T47D (cell line): ENCODE measurements around the gene MLST8.
"Not testable (repeated sequence)": the region's sequence is repeated elsewhere in the genome, so short reads cannot be mapped to it uniquely, and the experiment has no call there.

ENCODE experiments used
- DNase-seq, 2 experiments: peaks; one replicate each; pipeline versions ENCODE4 v3.0.0 to v3.0.0-alpha.2; 2011 to 2012; ENCODE audit warnings: low read depth in 1 of 2, low spot score in 1 of 2
- JUND ChIP-seq: IDR thresholded peaks from 2 replicates; pipeline ENCODE4 v1.6.1; 2012; ENCODE audit warnings: low read depth
- in situ Hi-C: cut with HindIII; loops from 2 replicates; pipeline ENCODE4 v1.10.0; 2016; ENCODE audit warnings: low sequenced_read_pairs, low pct_unique_long_range_greater_than_20kb

Gene MLST8

DNA sequence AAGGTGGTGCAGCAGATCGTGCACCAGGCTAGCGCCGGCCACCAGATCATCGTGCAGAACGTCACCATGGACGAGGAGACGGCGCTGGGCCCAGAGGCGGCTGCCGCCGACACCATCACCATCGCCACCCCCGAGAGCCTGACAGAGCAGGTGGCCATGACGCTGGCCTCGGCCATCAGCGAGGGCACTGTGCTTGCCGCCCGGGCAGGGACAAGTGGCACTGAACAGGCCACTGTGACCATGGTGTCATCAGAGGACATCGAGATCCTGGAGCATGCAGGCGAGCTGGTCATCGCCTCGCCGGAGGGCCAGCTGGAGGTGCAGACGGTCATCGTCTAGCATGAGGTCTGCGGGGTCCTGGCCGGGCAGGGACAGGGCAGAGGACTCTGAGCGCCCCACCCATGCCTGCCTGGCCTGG is 30.0 kb downstream of the MLST8 start:
- no peak for TF ChIP-seq JUND
- no peak for DNase-seq
- in situ Hi-C loops: no loop called here

GRCh38 chr16:2235695-2236336 is 30.6 kb downstream of the MLST8 start:
- no peak for DNase-seq
- in situ Hi-C loops: no loop called here
- no peak for TF ChIP-seq JUND

DNA sequence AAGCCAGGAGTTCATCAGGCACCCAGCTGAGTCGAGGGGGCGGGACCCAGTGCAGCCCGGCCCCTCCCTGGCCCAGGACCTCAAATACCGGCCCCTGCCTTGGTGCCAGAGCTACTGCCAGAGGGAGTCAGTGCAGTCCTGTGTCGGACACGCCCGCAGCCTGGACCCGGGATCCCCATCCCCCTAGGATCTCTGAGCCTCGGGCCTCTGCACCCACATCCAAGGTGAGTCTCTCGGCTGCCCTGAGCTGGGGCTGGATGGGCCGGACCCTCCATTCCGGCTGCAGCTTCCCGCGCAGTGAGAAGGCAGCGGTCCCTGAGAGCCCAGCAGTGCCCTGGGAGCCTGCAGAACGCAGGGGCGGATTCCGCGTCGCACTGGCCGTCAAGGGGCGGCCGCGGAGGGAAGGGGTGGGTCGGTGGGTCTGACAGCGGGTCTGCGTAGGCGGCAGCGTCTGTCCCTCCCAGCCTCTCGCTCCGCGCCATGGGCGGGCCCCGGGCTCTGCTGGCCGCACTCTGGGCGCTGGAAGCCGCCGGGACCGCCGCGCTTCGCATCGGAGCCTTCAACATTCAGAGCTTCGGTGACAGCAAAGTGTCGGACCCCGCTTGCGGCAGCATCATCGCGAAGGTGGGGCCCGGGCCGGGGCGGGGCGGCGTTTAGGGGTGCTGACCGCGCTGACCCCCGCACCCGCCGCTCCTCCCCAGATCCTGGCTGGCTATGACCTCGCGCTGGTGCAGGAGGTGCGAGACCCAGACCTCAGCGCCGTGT is 31.3 kb downstream of the MLST8 start, which contains the start of gene DNASE1L2:
TSS of gene DNASE1L2 (plus strand) at position 108 of the 765 bp plus-strand sequence. CDS start at position 481, 373 bp downstream.
- DNase-seq: no peak
- in situ Hi-C loops: no loop called here
- TF ChIP-seq JUND: no peak

DNA sequence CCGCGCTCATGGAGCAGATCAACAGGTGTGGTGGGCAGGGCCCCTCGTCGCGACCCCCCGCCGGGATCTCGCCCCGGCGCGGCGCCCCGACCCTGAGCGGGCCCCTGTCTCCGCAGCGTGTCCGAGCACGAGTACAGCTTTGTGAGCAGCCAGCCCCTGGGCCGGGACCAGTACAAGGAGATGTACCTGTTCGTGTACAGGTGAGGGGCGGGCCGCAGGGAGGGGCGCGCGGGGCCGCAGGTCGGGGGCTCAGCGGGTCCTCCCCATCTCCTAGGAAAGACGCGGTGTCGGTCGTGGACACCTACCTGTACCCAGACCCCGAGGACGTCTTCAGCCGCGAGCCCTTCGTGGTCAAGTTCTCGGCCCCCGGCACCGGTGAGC is 31.8 kb downstream of the MLST8 start:
- DNase-seq: no peak
- in situ Hi-C loops: no loop called here
- no peak for TF ChIP-seq JUND

GRCh38 chr16:2237493-2238149 is 32.4 kb downstream of the MLST8 start:
- in situ Hi-C loops: no loop called here
- TF ChIP-seq JUND: no peak
- no peak for DNase-seq

GRCh38 chr16:2238150-2238837 is 33.0 kb downstream of the MLST8 start:
- TF ChIP-seq JUND: no peak
- in situ Hi-C loops: no loop called here
- no peak for DNase-seq

- TF ChIP-seq JUND: no peak
- in situ Hi-C loops: no loop called here
- no peak for DNase-seq
Measured at GRCh38 chr16:2238838-2239675, 33.8 kb downstream of the MLST8 start.

- in situ Hi-C loops, DNase-seq: not testable (repeated sequence)
Measured at GRCh38 chr16:2240331-2240730, 35.1 kb downstream of the MLST8 start.

DNA sequence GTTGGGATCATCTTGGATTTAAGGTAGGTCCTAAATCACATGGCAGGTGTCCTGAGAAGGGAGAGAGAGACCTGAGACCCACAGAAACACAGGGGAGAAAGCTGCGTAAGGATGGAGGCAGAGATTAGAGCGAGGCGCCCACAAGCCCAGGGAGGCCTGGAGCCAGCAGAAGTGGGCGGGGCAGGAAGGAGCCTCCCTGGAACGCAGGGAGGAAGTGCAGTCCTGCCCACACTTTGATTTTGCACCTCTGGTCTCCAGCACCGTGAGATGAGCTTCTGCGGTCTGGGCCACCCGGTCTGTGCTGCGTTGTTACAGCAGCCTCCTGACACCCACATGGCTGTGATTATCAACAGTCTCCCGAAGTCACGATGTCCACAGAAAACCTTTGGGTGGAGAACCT is 37.3 kb downstream of the MLST8 start:
- in situ Hi-C loops: no loop called here
- TF ChIP-seq JUND: no peak
- no peak for DNase-seq

DNA sequence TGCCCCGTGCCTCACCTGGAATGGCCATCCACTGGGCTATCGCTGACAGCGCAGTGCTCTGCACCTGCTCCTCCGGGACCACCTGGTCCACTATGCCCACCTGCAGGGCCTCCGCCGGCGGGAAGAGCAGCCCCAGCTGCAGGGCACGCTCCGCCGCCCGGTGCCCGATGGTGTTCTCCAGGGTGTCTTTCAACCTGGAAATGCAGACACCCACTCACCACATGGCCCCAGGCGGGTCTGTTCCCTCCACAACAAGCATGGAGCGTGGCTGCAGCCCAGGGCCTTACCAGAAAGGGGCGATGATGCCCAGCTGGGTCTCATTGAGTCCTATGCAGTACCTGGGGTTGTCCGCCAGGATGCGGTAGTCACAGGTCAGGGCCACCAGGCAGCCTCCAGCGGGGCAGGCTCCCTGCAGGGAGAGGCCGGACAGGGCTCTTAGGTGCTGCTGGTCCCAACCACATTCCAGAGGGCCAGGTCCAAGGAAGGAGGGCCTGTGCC is 37.8 kb downstream of the MLST8 start:
- peak in 1 of 2 experiments; percentile 46 for DNase-seq
- TF ChIP-seq JUND: no peak
- in situ Hi-C loops: no loop called here

- no peak for TF ChIP-seq JUND
- in situ Hi-C loops: no loop called here
- DNase-seq: no peak
Measured at GRCh38 chr16:2243781-2244180, 38.5 kb downstream of the MLST8 start.

DNA sequence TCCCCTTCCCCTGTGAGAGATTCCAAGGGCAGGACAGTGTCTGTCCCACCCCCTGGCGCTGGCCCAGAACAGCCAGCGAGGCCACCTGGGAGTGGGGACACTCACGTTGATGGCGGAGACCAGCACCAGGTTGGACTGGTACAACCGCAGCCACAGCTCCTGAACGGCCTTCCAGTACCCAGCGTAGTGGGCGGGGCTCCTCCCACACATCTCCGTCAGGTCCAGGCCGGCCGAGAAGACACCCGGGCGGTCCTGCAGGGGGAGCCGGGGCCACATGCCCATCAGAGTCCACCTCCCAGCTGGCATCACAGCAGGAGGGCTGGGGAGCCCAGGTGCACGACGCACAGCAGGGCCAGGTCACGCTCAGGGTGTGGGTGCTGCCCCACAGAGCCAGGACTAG is 39.0 kb downstream of the MLST8 start:
- TF ChIP-seq JUND: no peak
- in situ Hi-C loops: no loop called here

More for the DNA sequence above, 39.0 kb downstream of the MLST8 start:
- no peak for DNase-seq
